Left ventricle myocardium inferior (tissue), 1 donor: ENCODE results near the gene HEXB. TPM values are rescaled to one million over a fixed set of nuclear protein-coding genes. Genes with fewer than 3 reads are reported as not detected.

ENCODE experiments used
- DNase-seq: peaks from one replicate; pipeline ENCODE4 v3.0.0-alpha.2; 2020
- H3K27ac ChIP-seq: fragments of 200-600 bp; replicated peaks from 2 replicates; pipeline ENCODE4 v1.8.0; 2021
- H3K27me3 ChIP-seq: fragments of 200-600 bp; 2 replicates; pipeline ENCODE4 v1.8.0; 2021; ENCODE audit warnings: low read depth
- H3K36me3 ChIP-seq: fragments of 200-600 bp; 2 replicates; pipeline ENCODE4 v1.8.0; 2021
- H3K4me1 ChIP-seq: fragments of 200-600 bp; 2 replicates; pipeline ENCODE4 v1.8.0; 2021
- H3K4me3 ChIP-seq: fragments of 200-600 bp; 2 replicates; pipeline ENCODE4 v1.8.0; 2021; ENCODE audit warnings: mild to moderate bottlenecking, moderate library complexity
- H3K9me3 ChIP-seq: fragments of 200-600 bp; replicated peaks from 2 replicates; pipeline ENCODE4 v1.8.0; 2021
- intact Hi-C: fragments of 100-400 bp; cut with micrococcal nuclease; formaldehyde crosslinking; loops from one replicate; pipeline ENCODE4 v1.11.0; 2022
- total RNA-seq: library from RNA; stranded (reverse); fragmentation: NEBNext Ultra II Directional; extraction: Animal tissue kit (Norgen Biotek cat#: 25700); gene quantifications from one replicate; pipeline ENCODE4 v1.2.1, GENCODE V29; 2021
- TF ChIP-seq, protein P1 (sequence below): fragments of 200-600 bp; IDR thresholded peaks from 2 replicates; pipeline ENCODE4 v1.8.0; 2021; ENCODE audit warnings: antibody characterized with exemption, mild to moderate bottlenecking, borderline replicate concordance
- donor health status: DM: no; HTN: yes; CAD: no; lungs with severe emphysema.

Gene HEXB
- total RNA-seq, 1 donor from 2014 or later = 138 TPM

GRCh38 chr5:74649421-74649973, 35.5 kb upstream of the HEXB start:
- Histone ChIP-seq H3K27ac (no peak overlapping the region), H3K9me3 (no peaks in the 10 kb centered on the region), H3K27me3 (no peaks in the 10 kb centered on the region), H3K4me1 (peaks cover 11% of the 10 kb centered on the region), H3K36me3 (no peaks in the 10 kb centered on the region), H3K4me3 (no peak overlapping the region)
- intact Hi-C loops = loop anchor here (2.0 to 10.0 kb wide), 4 partner anchors 622 to 1057 kb away; no protein-coding TSS in a partner anchor
- TF ChIP-seq, protein P1, sequence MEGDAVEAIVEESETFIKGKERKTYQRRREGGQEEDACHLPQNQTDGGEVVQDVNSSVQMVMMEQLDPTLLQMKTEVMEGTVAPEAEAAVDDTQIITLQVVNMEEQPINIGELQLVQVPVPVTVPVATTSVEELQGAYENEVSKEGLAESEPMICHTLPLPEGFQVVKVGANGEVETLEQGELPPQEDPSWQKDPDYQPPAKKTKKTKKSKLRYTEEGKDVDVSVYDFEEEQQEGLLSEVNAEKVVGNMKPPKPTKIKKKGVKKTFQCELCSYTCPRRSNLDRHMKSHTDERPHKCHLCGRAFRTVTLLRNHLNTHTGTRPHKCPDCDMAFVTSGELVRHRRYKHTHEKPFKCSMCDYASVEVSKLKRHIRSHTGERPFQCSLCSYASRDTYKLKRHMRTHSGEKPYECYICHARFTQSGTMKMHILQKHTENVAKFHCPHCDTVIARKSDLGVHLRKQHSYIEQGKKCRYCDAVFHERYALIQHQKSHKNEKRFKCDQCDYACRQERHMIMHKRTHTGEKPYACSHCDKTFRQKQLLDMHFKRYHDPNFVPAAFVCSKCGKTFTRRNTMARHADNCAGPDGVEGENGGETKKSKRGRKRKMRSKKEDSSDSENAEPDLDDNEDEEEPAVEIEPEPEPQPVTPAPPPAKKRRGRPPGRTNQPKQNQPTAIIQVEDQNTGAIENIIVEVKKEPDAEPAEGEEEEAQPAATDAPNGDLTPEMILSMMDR = no peak
- no peak for DNase-seq

GRCh38 chr5:74651710-74652109, 33.3 kb upstream of the HEXB start:
- intact Hi-C loops = no loop called here
- no peaks in the 10 kb centered on the region for H3K36me3 ChIP-seq
- no peak overlapping the region for H3K4me3 ChIP-seq
- no peaks in the 10 kb centered on the region for H3K9me3 ChIP-seq
- peaks cover 11% of the 10 kb centered on the region for H3K4me1 ChIP-seq
- TF ChIP-seq, protein P1 = no peak
- no peak for DNase-seq
- no peak overlapping the region for H3K27ac ChIP-seq
- H3K27me3 ChIP-seq = no peaks in the 10 kb centered on the region

DNA sequence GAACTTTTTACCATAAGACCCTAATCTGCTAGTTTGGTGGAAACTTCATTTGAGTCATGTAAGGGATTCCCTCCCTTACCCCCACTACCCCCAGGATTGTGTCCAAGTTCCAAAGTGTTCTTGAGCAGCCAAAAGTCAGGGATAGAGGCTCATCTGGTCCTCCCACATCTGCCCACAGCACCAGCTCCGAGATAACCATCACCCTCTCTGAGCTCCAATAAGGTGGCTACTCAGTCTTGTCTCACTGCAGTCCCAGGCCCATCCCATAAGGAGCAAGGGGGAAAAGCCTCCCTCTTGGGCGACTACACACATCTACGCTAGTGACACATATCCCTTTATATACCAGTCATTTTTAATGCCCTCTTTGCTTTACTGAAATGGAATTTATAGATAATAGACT, 32.5 kb upstream of the HEXB start:
- H3K4me3 ChIP-seq = no peak overlapping the region
- H3K36me3 ChIP-seq = no peaks in the 10 kb centered on the region
- intact Hi-C loops = no loop called here
- TF ChIP-seq, protein P1 = no peak
- no peaks in the 10 kb centered on the region for H3K27me3 ChIP-seq
- peaks cover 19% of the 10 kb centered on the region for H3K4me1 ChIP-seq
- no peak for DNase-seq
- H3K27ac ChIP-seq = no peak overlapping the region
- H3K9me3 ChIP-seq = no peaks in the 10 kb centered on the region

GRCh38 chr5:74653991-74654390, 31.0 kb upstream of the HEXB start:
- H3K36me3 ChIP-seq = no peaks in the 10 kb centered on the region
- TF ChIP-seq, protein P1 = no peak
- no peaks in the 10 kb centered on the region for H3K9me3 ChIP-seq
- H3K4me1 ChIP-seq = peaks cover 14% of the 10 kb centered on the region
- no peaks in the 10 kb centered on the region for H3K27me3 ChIP-seq
- no peak overlapping the region for H3K4me3 ChIP-seq
- intact Hi-C loops = no loop called here
- no peak for DNase-seq
- no peak overlapping the region for H3K27ac ChIP-seq

- H3K27ac ChIP-seq = no peak overlapping the region
- no peaks in the 10 kb centered on the region for H3K27me3 ChIP-seq
- H3K36me3 ChIP-seq = no peaks in the 10 kb centered on the region
- peaks cover 9% of the 10 kb centered on the region for H3K4me1 ChIP-seq
- TF ChIP-seq, protein P1 = no peak
- intact Hi-C loops = no loop called here
- H3K9me3 ChIP-seq = no peaks in the 10 kb centered on the region
- H3K4me3 ChIP-seq = no peak overlapping the region
- no peak for DNase-seq
Measured at GRCh38 chr5:74655206-74655605, 29.8 kb upstream of the HEXB start.
